HCT116 (cell line): ENCODE data around the gene B4GALNT3. TPM values are rescaled to one million over a fixed set of nuclear protein-coding genes. Genes with fewer than 3 reads are reported as not detected.

Source experiments
- ATAC-seq: fragments of 200-7000 bp; cut with Tn5 transposase; 2 replicates; pipeline ENCODE4 v1.9.1; 2020; ENCODE audit warnings: mild to moderate bottlenecking, moderate library complexity
- BruUV-seq: library from RNA; stranded (reverse); fragments of 400-500 nt; replicated peaks from 2 replicates; lab custom pipeline; 2021; lab: Mats Ljungman, UMichigan
- CTCF ChIA-PET: fragments of 300-600 bp; sonication (Branson Sonifier 250); formaldehyde crosslinking; loops from one replicate; lab custom pipeline; 2021; ENCODE audit warnings: antibody characterized with exemption; lab: Charles Lee
- POLR2A ChIA-PET: fragments of 300-600, 350-600 bp; sonication (Branson Sonifier 250); formaldehyde crosslinking; loops from one replicate; lab custom pipeline; 2021; ENCODE audit warnings: antibody characterized with exemption; lab: Charles Lee
- RAD21 ChIA-PET, 2 experiments: fragments of 300-600 bp; sonication (Branson Sonifier 250); formaldehyde crosslinking; loops; one replicate each; lab custom pipeline; 2023; ENCODE audit warnings: low total read pairs in 2 of 2; ENCODE audit not compliant: uncharacterized antibody in 2 of 2, unreplicated experiment in 2 of 2, low non-redundant PET in 1 of 2; lab: Charles Lee
- DNase-seq: peaks from one replicate; pipeline ENCODE4 v3.0.0-alpha.2; 2010; ENCODE audit warnings: low read depth, low spot score
- H2AFZ ChIP-seq: fragments of 200-600 bp; shearing (Covaris generic), sonication (generic); 2 replicates; pipeline ENCODE4 v1.6.1; 2017; ENCODE audit warnings: low read depth, mixed run types, mixed read lengths, antibody characterized with exemption, low read length; ENCODE audit not compliant: poor library complexity, severe bottlenecking
- H3K27ac ChIP-seq: 2 replicates; pipeline ENCODE4 v1.5.1; 2012; ENCODE audit warnings: low read depth, low read length
- H3K27me3 ChIP-seq: fragments of 200-600 bp; sonication (generic); 2 replicates; pipeline ENCODE4 v1.6.1; 2016; ENCODE audit warnings: mixed run types, low read length, mixed read lengths; ENCODE audit not compliant: insufficient read depth
- H3K36me3 ChIP-seq, 2 experiments: fragments of 200-500 bp in 1 of 2; fragments of 200-600 bp in 1 of 2; sonication (Bioruptor generic) in 1 of 2; sonication (generic) in 1 of 2; 2 replicates each; pipeline versions ENCODE4 v1.5.1 to v1.6.1; 2014 to 2016; ENCODE audit warnings: low read length in 2 of 2, inconsistent platforms in 1 of 2, mixed read lengths in 1 of 2, mixed run types in 1 of 2; ENCODE audit not compliant: insufficient read depth in 2 of 2, control insufficient read depth in 1 of 2
- H3K4me1 ChIP-seq, 2 experiments: fragments of 200-600 bp in 1 of 2; sonication (generic) in 1 of 2; 2 replicates each; pipeline versions ENCODE4 v1.5.1 to v1.6.1; 2012 to 2017; ENCODE audit warnings: low read length in 2 of 2, inconsistent platforms in 1 of 2, mild to moderate bottlenecking in 1 of 2, mixed read lengths in 1 of 2, mixed run types in 1 of 2, moderate library complexity in 1 of 2; ENCODE audit not compliant: insufficient read depth in 2 of 2, control insufficient read depth in 1 of 2
- H3K4me2 ChIP-seq: fragments of 200-600 bp; sonication (generic); 2 replicates; pipeline ENCODE4 v1.6.1; 2017; ENCODE audit warnings: mixed run types, low read length, mixed read lengths
- H3K4me3 ChIP-seq, 2 experiments: fragments of 200-600 bp in 1 of 2; sonication (generic) in 1 of 2; replicated peaks in 1 of 2; 2 replicates each; pipeline ENCODE4 v1.5.1; 2011 to 2016; ENCODE audit warnings: low read length in 2 of 2, control low read depth in 1 of 2, low read depth in 1 of 2, mild to moderate bottlenecking in 1 of 2, mixed read lengths in 1 of 2, mixed run types in 1 of 2
- H3K79me2 ChIP-seq: fragments of 200-600 bp; sonication (generic); 2 replicates; pipeline ENCODE4 v1.6.1; 2017; ENCODE audit warnings: mild to moderate bottlenecking, mixed run types, low read length, moderate library complexity, mixed read lengths; ENCODE audit not compliant: insufficient read depth
- H3K9ac ChIP-seq: fragments of 200-600 bp; sonication (generic); 2 replicates; pipeline ENCODE4 v1.6.1; 2016; ENCODE audit warnings: low read length, mixed read lengths
- H3K9me2 ChIP-seq: fragments of 200-600 bp; sonication (generic), shearing (Covaris generic); 2 replicates; pipeline ENCODE4 v1.6.1; 2017; ENCODE audit warnings: mixed run types, mild to moderate bottlenecking, moderate library complexity; ENCODE audit not compliant: insufficient read depth
- H3K9me3 ChIP-seq, 2 experiments: fragments of 200-500 bp in 1 of 2; fragments of 200-600 bp in 1 of 2; sonication (Bioruptor generic) in 1 of 2; sonication (generic) in 1 of 2; 2 replicates each; pipeline ENCODE4 v1.6.1; 2014 to 2017; ENCODE audit warnings: low read length in 2 of 2, mixed read lengths in 2 of 2, inconsistent platforms in 1 of 2, low read depth in 1 of 2, mild to moderate bottlenecking in 1 of 2, mixed run types in 1 of 2, moderate library complexity in 1 of 2; ENCODE audit not compliant: control insufficient read depth in 1 of 2, insufficient read depth in 1 of 2
- H4K20me1 ChIP-seq: fragments of 200-600 bp; sonication (generic), shearing (Covaris generic); 2 replicates; pipeline ENCODE4 v1.6.1; 2017; ENCODE audit warnings: mixed run types, mild to moderate bottlenecking, moderate library complexity; ENCODE audit not compliant: insufficient read depth
- CEBPB ChIP-seq: IDR thresholded peaks from 2 replicates; pipeline ENCODE4 v1.6.1; 2012; ENCODE audit warnings: low read depth
- EGR1 ChIP-seq: IDR thresholded peaks from 2 replicates; pipeline ENCODE4 v1.6.1; 2012; ENCODE audit warnings: low read depth
- ELF1 ChIP-seq: IDR thresholded peaks from 2 replicates; pipeline ENCODE4 v1.6.1; 2012; ENCODE audit warnings: low read depth, borderline replicate concordance
- EZH2 ChIP-seq: fragments of 200-600 bp; sonication (generic); IDR thresholded peaks from 2 replicates; pipeline ENCODE4 v1.6.1; 2017; ENCODE audit warnings: antibody characterized with exemption, mixed run types
- EZH2phosphoT487 ChIP-seq: fragments of 200-600 bp; IDR thresholded peaks from 2 replicates; pipeline ENCODE4 v1.6.1; 2018; ENCODE audit warnings: antibody characterized with exemption, borderline replicate concordance
- FOSL1 ChIP-seq: IDR thresholded peaks from 2 replicates; pipeline ENCODE4 v1.6.1; 2012; ENCODE audit warnings: low read depth
- JUND ChIP-seq: IDR thresholded peaks from 2 replicates; pipeline ENCODE4 v1.6.1; 2012
- POLR2A ChIP-seq: IDR thresholded peaks from 2 replicates; pipeline ENCODE4 v1.7.0; 2011; ENCODE audit warnings: borderline replicate concordance; ENCODE audit not compliant: insufficient read depth, insufficient read length; ENCODE audit errors: extremely low read depth
- POLR2AphosphoS5 ChIP-seq: IDR thresholded peaks from 2 replicates; pipeline ENCODE4 v1.6.1; 2011; ENCODE audit warnings: mild to moderate bottlenecking, low read depth, low read length, moderate library complexity
- SP1 ChIP-seq: IDR thresholded peaks from 2 replicates; pipeline ENCODE4 v1.6.1; 2012; ENCODE audit warnings: low read depth
- SRF ChIP-seq: IDR thresholded peaks from 2 replicates; pipeline ENCODE4 v1.6.1; 2012; ENCODE audit warnings: low read depth
- ZFX ChIP-seq: fragments of 450-650 bp; IDR thresholded peaks from 2 replicates; pipeline ENCODE4 v1.6.1; 2017
- ZNF274 ChIP-seq: fragments of 200-500 bp; sonication (Bioruptor generic); IDR thresholded peaks from 2 replicates; pipeline ENCODE4 v1.6.1; 2014; ENCODE audit warnings: mild to moderate bottlenecking, low read depth, low read length, inconsistent platforms
- intact Hi-C: fragments of 100-400 bp; cut with micrococcal nuclease; formaldehyde crosslinking; loops from 2 replicates; pipeline ENCODE4 v1.10.0; 2022
- total RNA-seq: library from RNA; stranded (reverse); gene quantifications from one replicate; pipeline ENCODE4 v1.2.1, GENCODE V29; 2021; ENCODE audit not compliant: unreplicated experiment
- TF ChIP-seq, protein P1 (sequence below), 3 experiments: fragments of 200-600 bp in 1 of 3; sonication (generic) in 1 of 3; IDR thresholded peaks in 2 of 3; conservative IDR thresholded peaks in 1 of 3; 2 replicates each; pipeline ENCODE4 v1.5.1; 2012 to 2017; ENCODE audit warnings: low read depth in 2 of 3, low read length in 2 of 3, antibody characterized with exemption in 1 of 3, borderline replicate concordance in 1 of 3, control low read depth in 1 of 3, mild to moderate bottlenecking in 1 of 3, mixed read lengths in 1 of 3, mixed run types in 1 of 3, moderate library complexity in 1 of 3; ENCODE audit not compliant: insufficient read depth in 1 of 3
- TF ChIP-seq, protein P2 (sequence below): IDR thresholded peaks from 2 replicates; pipeline ENCODE4 v1.6.1; 2012
- TF ChIP-seq, protein P3 (sequence below): IDR thresholded peaks from 2 replicates; pipeline ENCODE4 v1.6.1; 2012

Gene B4GALNT3
- total RNA-seq, 1 experiment from 2014 or later = 18.2 TPM

DNA sequence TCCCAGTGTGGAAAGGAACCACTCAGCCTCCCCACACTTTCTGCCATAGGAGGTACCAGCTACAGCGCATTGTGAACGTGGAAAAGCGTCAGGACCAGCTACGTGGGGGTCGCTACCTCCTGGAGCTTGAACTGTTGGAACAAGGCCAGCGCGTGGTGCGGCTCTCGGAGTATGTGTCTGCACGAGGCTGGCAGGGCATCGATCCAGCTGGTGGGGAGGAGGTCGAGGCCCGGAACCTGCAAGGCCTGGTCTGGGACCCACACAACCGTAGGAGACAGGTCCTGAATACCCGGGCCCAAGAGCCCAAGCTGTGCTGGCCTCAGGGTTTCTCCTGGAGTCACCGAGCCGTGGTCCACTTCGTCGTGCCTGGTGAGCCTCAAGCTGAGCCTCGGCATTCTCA, 96.8 kb downstream of the B4GALNT3 start:
- Histone ChIP-seq H4K20me1 (no peaks in the 10 kb centered on the region), H3K4me3 (no peak overlapping the region), H3K4me2 (no peak overlapping the region), H3K27ac (no peak overlapping the region), H3K79me2 (no peaks in the 10 kb centered on the region), H2AFZ (no peak overlapping the region), H3K36me3 (no peaks in the 10 kb centered on the region), H3K9me3 (no peaks in the 10 kb centered on the region), H3K27me3 (no peaks in the 10 kb centered on the region), H3K4me1 (no peaks in the 10 kb centered on the region), H3K9ac (no peak overlapping the region), H3K9me2 (no peaks in the 10 kb centered on the region)
- no peak for ATAC-seq
- TF ChIP-seq FOSL1 (no peak), CEBPB (no peak)
- no TSS peak for BruUV-seq
- no peak for DNase-seq
- ChIA-PET POLR2A (no interaction called here), RAD21 (no interaction called here), CTCF (no interaction called here)
- intact Hi-C loops = no loop called here

DNA sequence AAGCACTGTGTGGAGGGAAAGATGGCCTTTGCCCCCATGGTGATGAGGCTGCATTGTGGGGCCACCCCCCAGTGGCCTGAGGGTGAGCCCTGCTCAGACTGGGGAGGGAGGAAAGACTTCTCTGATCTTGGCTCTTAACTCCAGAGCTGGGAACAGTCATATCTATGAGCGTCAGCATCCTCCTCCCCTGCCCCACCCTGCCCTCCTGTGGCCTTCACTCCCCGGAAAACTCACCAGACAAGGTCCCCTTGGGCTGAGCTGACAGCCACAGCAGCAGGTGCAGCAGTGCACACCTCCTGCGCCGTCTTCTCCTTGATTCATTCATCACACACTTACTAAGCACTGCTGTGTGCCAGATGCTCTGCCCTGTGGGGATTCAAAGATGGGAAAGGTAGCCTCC, 98.8 kb downstream of the B4GALNT3 start:
- DNase-seq (no peak), ATAC-seq (no peak)
- H3K27ac ChIP-seq = no peak overlapping the region
- TF ChIP-seq POLR2AphosphoS5 = no peak
- TF ChIP-seq EGR1 = no peak
- no peak for TF ChIP-seq CEBPB
- no peak for TF ChIP-seq POLR2A
- no peak for TF ChIP-seq JUND
- TF ChIP-seq, protein P1, sequence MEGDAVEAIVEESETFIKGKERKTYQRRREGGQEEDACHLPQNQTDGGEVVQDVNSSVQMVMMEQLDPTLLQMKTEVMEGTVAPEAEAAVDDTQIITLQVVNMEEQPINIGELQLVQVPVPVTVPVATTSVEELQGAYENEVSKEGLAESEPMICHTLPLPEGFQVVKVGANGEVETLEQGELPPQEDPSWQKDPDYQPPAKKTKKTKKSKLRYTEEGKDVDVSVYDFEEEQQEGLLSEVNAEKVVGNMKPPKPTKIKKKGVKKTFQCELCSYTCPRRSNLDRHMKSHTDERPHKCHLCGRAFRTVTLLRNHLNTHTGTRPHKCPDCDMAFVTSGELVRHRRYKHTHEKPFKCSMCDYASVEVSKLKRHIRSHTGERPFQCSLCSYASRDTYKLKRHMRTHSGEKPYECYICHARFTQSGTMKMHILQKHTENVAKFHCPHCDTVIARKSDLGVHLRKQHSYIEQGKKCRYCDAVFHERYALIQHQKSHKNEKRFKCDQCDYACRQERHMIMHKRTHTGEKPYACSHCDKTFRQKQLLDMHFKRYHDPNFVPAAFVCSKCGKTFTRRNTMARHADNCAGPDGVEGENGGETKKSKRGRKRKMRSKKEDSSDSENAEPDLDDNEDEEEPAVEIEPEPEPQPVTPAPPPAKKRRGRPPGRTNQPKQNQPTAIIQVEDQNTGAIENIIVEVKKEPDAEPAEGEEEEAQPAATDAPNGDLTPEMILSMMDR (IDR thresholded peaks at IDR 0.05 in 2 of 3, conservative IDR thresholded peaks at IDR 0.05 in 1 of 3; ENCODE audit: borderline replicate concordance in 1 of 3, insufficient read depth in 1 of 3, low read depth in 2 of 3, low read length in 2 of 3) = no peak
- no peak for TF ChIP-seq SRF
- TF ChIP-seq SP1 = no peak
- TF ChIP-seq FOSL1 = no peak
- TF ChIP-seq ZFX = no peak
- no peak for TF ChIP-seq ZNF274
- no peak for TF ChIP-seq EZH2phosphoT487
- TF ChIP-seq, protein P2, sequence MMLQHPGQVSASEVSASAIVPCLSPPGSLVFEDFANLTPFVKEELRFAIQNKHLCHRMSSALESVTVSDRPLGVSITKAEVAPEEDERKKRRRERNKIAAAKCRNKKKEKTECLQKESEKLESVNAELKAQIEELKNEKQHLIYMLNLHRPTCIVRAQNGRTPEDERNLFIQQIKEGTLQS = no peak
- TF ChIP-seq EZH2 = no peak
- TF ChIP-seq ELF1 = no peak
- TF ChIP-seq, protein P3, sequence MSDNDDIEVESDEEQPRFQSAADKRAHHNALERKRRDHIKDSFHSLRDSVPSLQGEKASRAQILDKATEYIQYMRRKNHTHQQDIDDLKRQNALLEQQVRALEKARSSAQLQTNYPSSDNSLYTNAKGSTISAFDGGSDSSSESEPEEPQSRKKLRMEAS = no peak
- RAD21 ChIA-PET = no interaction called here
- H3K9me2 ChIP-seq = no peaks in the 10 kb centered on the region
- no peak overlapping the region for H3K4me3 ChIP-seq
- CTCF ChIA-PET = no interaction called here
- no peaks in the 10 kb centered on the region for H4K20me1 ChIP-seq
- POLR2A ChIA-PET = no interaction called here
- H3K36me3 ChIP-seq = no peaks in the 10 kb centered on the region
- no peak overlapping the region for H3K4me2 ChIP-seq
- no peaks in the 10 kb centered on the region for H3K9me3 ChIP-seq
- H3K79me2 ChIP-seq = no peaks in the 10 kb centered on the region
- intact Hi-C loops = no loop called here
- no TSS peak for BruUV-seq
- H2AFZ ChIP-seq = no peak overlapping the region
- H3K9ac ChIP-seq = no peak overlapping the region
- no peaks in the 10 kb centered on the region for H3K4me1 ChIP-seq
- no peaks in the 10 kb centered on the region for H3K27me3 ChIP-seq
